Lower leg skin (tissue), 4 donors: Measurements from ENCODE around the gene ATP6V1E1. TPM values are rescaled to one million over a fixed set of nuclear protein-coding genes. Genes with fewer than 3 reads are reported as not detected.
"Not testable (repeated sequence)": the region's sequence is repeated elsewhere in the genome, so short reads cannot be mapped to it uniquely, and the experiment has no call there.

Experiments used
- DNase-seq, 2 donors: peaks; one replicate each; pipeline ENCODE4 v3.0.0-alpha.2; 2019; ENCODE audit warnings: low spot score in 2 of 2
- H3K4me3 ChIP-seq: fragments of 200-600 bp; sonication (generic); 2 replicates; pipeline ENCODE4 v1.5.1; 2017; ENCODE audit warnings: mild to moderate bottlenecking, low read depth; ENCODE audit not compliant: poor library complexity, severe bottlenecking
- CTCF ChIP-seq, 3 donors: fragments of 450-650 bp; IDR thresholded peaks; one replicate each; pipeline ENCODE4 v1.5.1; 2016; ENCODE audit warnings: antibody characterized with exemption in 3 of 3, mild to moderate bottlenecking in 3 of 3, moderate library complexity in 2 of 3
- POLR2A ChIP-seq, 2 donors: fragments of 450-650 bp; IDR thresholded peaks; one replicate each; pipeline ENCODE4 v1.6.1; 2016 to 2017; ENCODE audit warnings: antibody characterized with exemption in 2 of 2, mild to moderate bottlenecking in 1 of 2, moderate library complexity in 1 of 2
- WGBS, 2 donors: methylation state at CpG; one replicate each; pipeline ENCODE4 v1.1.5; 2018; 5-methylcytosine and 5-hydroxymethylcytosine counted together
- intact Hi-C: fragments of 100-400 bp; cut with DNase I; formaldehyde crosslinking; loops from one replicate; pipeline ENCODE4 v1.15.0; 2023; ENCODE audit warnings: low total_unique reads
- total RNA-seq, 4 donors: library from RNA; depleted of rRNA; stranded (reverse); fragments of >200 nt; gene quantifications; one replicate each; pipeline ENCODE4 v1.1.0, GENCODE V29; 2016

Gene ATP6V1E1
- total RNA-seq, 4 donors from 2014 or later: 113 to 136 (median 125) TPM

GRCh38 chr22:17569971-17570511, 58.5 kb downstream of the ATP6V1E1 start:
- DNase-seq: no peak
- intact Hi-C loops: loop anchor here (10.0 kb wide), 1 partner anchor 55 kb away; the partner anchor contains the start of gene ATP6V1E1
- 53 to 55% methylated on average over 8 of the region's 8 CpGs for WGBS, 2 donors
- no peak overlapping the region for H3K4me3 ChIP-seq
- TF ChIP-seq POLR2A (IDR thresholded peaks at IDR 0.05): no peak
- TF ChIP-seq CTCF (IDR thresholded peaks at IDR 0.05): no peak

- no peak for DNase-seq
- intact Hi-C loops: loop anchor here (10.0 kb wide), 1 partner anchor 58 kb away; the partner anchor contains the start of gene ATP6V1E1
- H3K4me3 ChIP-seq: no peak overlapping the region
- TF ChIP-seq CTCF (IDR thresholded peaks at IDR 0.05) (no peak), POLR2A (IDR thresholded peaks at IDR 0.05) (no peak)
- WGBS, 2 donors: 80 to 88% methylated on average over 10 of the region's 10 CpGs
Observed at GRCh38 chr22:17566776-17567175, 61.8 kb downstream of the ATP6V1E1 start.

DNA sequence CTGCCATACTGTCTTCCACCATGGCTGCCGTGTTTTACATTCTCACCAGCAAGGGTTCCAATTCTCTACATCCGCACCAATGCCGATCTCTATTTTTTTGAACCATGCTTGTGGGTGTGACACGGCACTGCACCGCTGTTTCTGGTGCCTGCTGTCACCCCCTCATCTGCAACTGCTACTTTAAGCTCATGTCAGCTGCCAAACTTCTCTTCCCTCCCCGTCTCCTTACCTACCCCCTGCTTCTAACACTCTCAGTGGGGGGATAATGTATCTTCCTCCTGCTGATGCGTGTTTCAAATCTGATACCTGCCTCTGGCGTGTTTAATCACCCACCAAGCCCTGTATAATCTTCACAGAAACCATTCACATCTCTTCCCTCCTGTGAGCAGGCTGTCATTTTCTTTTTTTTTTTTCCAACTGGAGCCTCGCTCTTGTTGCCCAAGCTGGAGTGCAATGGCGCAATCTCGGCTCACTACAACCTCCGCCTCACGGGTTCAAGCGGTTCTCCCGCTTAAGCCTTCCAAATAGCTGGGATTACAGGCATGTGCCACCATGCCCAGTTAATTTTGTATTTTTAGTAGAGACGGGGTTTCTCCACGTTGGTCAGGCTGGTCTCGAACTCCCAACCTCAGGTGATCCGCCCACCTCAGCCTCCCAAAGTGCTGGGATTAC, 62.4 kb downstream of the ATP6V1E1 start:
- 92 to 93% methylated on average over 19 of the region's 19 CpGs for WGBS, 2 donors
- H3K4me3 ChIP-seq, DNase-seq: not testable (repeated sequence)
- intact Hi-C loops: loop anchor here (10.0 kb wide), 1 partner anchor 59 kb away; the partner anchor contains the start of gene ATP6V1E1

DNA sequence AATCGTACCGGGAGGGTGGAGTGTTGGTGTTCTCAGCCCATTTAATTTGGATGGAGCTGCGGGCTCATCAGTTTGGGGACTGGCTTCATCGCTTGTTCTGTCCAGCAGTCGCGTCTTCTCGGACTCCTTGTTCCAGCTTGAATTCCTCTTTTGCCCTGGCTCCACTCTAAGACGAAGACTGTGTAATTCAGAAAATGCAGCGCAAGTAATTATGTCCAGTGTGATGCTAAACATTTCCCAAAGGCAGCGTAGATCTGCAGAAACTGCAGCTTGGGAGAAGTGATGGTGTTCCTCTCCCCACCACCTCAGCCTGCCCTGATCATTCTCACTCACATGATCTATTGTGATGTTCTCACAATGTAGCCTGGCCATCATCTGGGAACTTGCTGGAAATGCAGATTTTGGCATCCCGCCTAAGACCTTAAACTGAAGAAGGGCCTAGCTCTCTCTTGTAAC, 64.6 kb downstream of the ATP6V1E1 start:
- DNase-seq: peak in 1 of 2 donors; percentile 57
- TF ChIP-seq POLR2A (IDR thresholded peaks at IDR 0.05) (no peak), CTCF (IDR thresholded peaks at IDR 0.05) (no peak)
- no peak overlapping the region for H3K4me3 ChIP-seq
- 58 to 69% methylated on average over 11 of the region's 11 CpGs for WGBS, 2 donors
- intact Hi-C loops: loop anchor here (10.0 kb wide), 1 partner anchor 61 kb away; the partner anchor contains the start of gene ATP6V1E1

DNA sequence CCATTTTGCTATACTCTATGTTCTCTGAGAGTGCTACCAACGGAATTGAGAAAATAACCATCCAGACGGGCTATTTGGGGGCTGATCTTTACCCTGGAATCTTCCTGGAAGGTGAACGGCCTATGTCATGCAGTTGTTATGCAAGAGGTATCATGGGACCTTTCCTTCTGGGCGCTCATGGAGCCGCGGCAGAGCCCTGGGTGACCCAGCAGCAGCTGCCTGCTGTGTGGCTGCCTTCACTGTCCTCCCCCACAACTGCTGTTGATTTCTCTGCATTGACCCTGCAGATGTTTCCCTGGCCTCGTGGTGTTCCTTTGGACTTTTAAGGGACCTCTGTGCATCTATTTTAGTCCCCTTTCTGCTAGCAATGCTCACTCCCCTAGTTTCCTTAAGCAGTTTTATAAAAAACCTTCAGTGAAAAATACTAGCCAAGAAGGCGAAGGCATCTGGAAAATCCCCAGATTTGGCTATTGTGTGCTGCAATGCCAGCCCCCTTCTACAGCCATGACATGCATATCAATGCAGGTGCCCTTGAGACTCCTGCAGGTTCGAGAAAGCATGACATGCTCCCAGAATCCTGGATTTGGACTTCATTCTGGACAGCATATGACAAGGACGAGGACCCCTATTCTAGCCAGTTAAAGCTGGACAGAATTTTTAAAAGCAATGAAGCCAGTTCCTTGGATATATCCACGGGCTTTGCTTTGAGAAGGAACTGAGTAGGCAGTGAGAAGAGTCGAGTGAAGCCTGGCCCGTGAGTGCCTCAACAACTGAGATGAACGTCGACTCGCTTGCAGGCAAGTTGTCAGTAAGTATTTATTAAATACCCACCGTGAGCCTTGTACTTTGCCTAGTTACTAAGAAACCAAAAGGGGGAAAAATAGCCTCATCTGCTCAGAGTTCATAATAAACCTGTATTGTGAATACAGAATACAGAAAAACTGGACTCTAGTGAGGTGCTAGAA, 65.4 kb downstream of the ATP6V1E1 start, which contains the start of gene SLC25A18:
TSS of gene SLC25A18 (plus strand) at position 593 of the 965 bp plus-strand sequence. CDS start 16,447 bp downstream, outside the sequence.
- no peak for TF ChIP-seq CTCF (IDR thresholded peaks at IDR 0.05)
- no peak for TF ChIP-seq POLR2A (IDR thresholded peaks at IDR 0.05)
- intact Hi-C loops: loop anchor here (10.0 kb wide), 1 partner anchor 62 kb away; the partner anchor contains the start of gene ATP6V1E1
- WGBS, 2 donors: 61 to 65% methylated on average over 17 of the region's 17 CpGs
- no peak within 1 kb of the TSS for H3K4me3 ChIP-seq
- no peak for DNase-seq
